OCI-LY7 (cell line): Measurements from ENCODE around the gene CD74. TPM values are rescaled to one million over a fixed set of nuclear protein-coding genes. Genes with fewer than 3 reads are reported as not detected.

ENCODE experiments used
- BruUV-seq: library from RNA; stranded (reverse); fragments of 400-500 nt; replicated peaks from 2 replicates; lab custom pipeline; 2021; lab: Mats Ljungman, UMichigan
- CTCF ChIA-PET: fragments of 300-600 bp; sonication (Branson Sonifier 250); formaldehyde crosslinking; loops from one replicate; lab custom pipeline; 2022; ENCODE audit warnings: antibody characterized with exemption; ENCODE audit not compliant: unreplicated experiment; lab: Charles Lee
- POLR2A ChIA-PET: fragments of 300-600 bp; sonication (Branson Sonifier 250); formaldehyde crosslinking; loops from one replicate; lab custom pipeline; 2022; ENCODE audit warnings: antibody characterized with exemption; lab: Charles Lee
- DNase-seq: peaks from one replicate; pipeline ENCODE4 v3.0.0-alpha.2; 2015; ENCODE audit warnings: low spot score
- H2AFZ ChIP-seq: fragments of 200-600 bp; sonication (generic), shearing (Covaris generic); 2 replicates; pipeline ENCODE4 v1.6.1; 2014; ENCODE audit warnings: mild to moderate bottlenecking, antibody characterized with exemption, low read length, moderate library complexity
- H3K27ac ChIP-seq: fragments of 200-600 bp; sonication (generic); 2 replicates; pipeline ENCODE4 v1.5.1; 2014; ENCODE audit warnings: mixed run types, low read depth, mild to moderate bottlenecking, moderate library complexity, low read length, inconsistent platforms; ENCODE audit not compliant: poor library complexity, severe bottlenecking
- H3K36me3 ChIP-seq: fragments of 200-600 bp; sonication (generic); 2 replicates; pipeline ENCODE4 v1.6.1; 2014; ENCODE audit warnings: mild to moderate bottlenecking, antibody characterized with exemption, low read length, moderate library complexity, mixed read lengths; ENCODE audit not compliant: insufficient read depth
- H3K4me1 ChIP-seq: fragments of 200-600 bp; sonication (generic); 2 replicates; pipeline ENCODE4 v1.5.1; 2014; ENCODE audit warnings: mild to moderate bottlenecking, low read length; ENCODE audit not compliant: insufficient read depth, poor library complexity, severe bottlenecking
- H3K4me2 ChIP-seq: fragments of 200-600 bp; sonication (generic); 2 replicates; pipeline ENCODE4 v1.6.1; 2014; ENCODE audit warnings: mild to moderate bottlenecking, low read length
- H3K4me3 ChIP-seq: fragments of 200-600 bp; sonication (generic); 2 replicates; pipeline ENCODE4 v1.5.1; 2014; ENCODE audit warnings: mild to moderate bottlenecking, low read depth, low read length; ENCODE audit not compliant: poor library complexity, severe bottlenecking
- H3K79me2 ChIP-seq: fragments of 200-600 bp; sonication (generic); 2 replicates; pipeline ENCODE4 v1.6.1; 2016; ENCODE audit warnings: low read depth, mild to moderate bottlenecking, low read length, moderate library complexity, mixed read lengths; ENCODE audit not compliant: insufficient read depth
- H3K9me2 ChIP-seq: fragments of 200-600 bp; sonication (generic); 2 replicates; pipeline ENCODE4 v1.6.1; 2016; ENCODE audit warnings: mild to moderate bottlenecking, low read length, mixed read lengths; ENCODE audit not compliant: insufficient read depth
- H3K9me3 ChIP-seq: fragments of 200-600 bp; sonication (generic); 2 replicates; pipeline ENCODE4 v1.6.1; 2014; ENCODE audit warnings: mild to moderate bottlenecking, mixed run types, low read length, mixed read lengths
- H4K20me1 ChIP-seq: fragments of 200-600 bp; sonication (generic); 2 replicates; pipeline ENCODE4 v1.6.1; 2014; ENCODE audit warnings: mild to moderate bottlenecking, antibody characterized with exemption, low read length, moderate library complexity, mixed read lengths; ENCODE audit not compliant: insufficient read depth
- EZH2phosphoT487 ChIP-seq: fragments of 200-600 bp; sonication (generic); IDR thresholded peaks from 2 replicates; pipeline ENCODE4 v1.6.1; 2018; ENCODE audit warnings: low read depth, borderline replicate concordance, mild to moderate bottlenecking, mixed run types, antibody characterized with exemption, low read length, moderate library complexity, mixed read lengths
- intact Hi-C: fragments of 100-400 bp; cut with micrococcal nuclease; formaldehyde crosslinking; loops from one replicate; pipeline ENCODE4 v1.10.0; 2022; ENCODE audit not compliant: unreplicated experiment
- total RNA-seq, 2 experiments: library from RNA; depleted of rRNA in 1 of 2; stranded (reverse); fragments of >200 nt in 1 of 2; shearing (Covaris generic) in 1 of 2; gene quantifications; 2 replicates each; pipeline ENCODE4 v1.2.3, GENCODE V29; 2014 to 2022
- TF ChIP-seq, protein P1 (sequence below): fragments of 200-600 bp; sonication (generic); conservative IDR thresholded peaks from 2 replicates; pipeline ENCODE4 v1.5.1; 2014; ENCODE audit warnings: mild to moderate bottlenecking, antibody characterized with exemption, low read length, moderate library complexity, mixed read lengths

The CD74 gene
- total RNA-seq, 2 experiments from 2014 or later, result 1,759 to 3,686 TPM

DNA sequence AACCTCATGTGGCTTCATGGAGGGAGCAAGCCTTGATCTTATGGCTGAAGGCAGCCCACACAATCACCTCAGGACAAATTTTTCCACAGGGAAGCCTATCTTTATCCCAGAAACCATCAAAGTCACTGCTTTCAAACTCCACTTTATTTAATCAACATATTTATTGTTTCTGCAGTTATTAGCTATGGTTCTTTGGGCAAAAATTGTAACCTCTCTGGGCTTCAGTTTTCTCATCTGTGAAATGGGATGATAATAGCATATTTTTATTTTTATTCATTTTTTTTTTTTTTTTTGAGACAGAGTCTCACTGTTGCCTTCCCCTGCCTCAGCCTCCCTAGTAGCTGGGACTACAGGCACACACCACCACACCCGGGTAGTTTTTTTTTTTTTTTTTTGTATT lies 38.9 kb upstream of the CD74 start:
- Histone ChIP-seq H3K4me2 (no peak overlapping the region), H2AFZ (no peak overlapping the region), H3K36me3 (peaks cover 28% of the 10 kb centered on the region), H3K27ac (no peak overlapping the region), H3K9me2 (no peaks in the 10 kb centered on the region), H3K9me3 (peaks cover 7% of the 10 kb centered on the region; the same call in 1 of the 2 replicates), H3K4me3 (no peak overlapping the region), H4K20me1 (peaks cover 25% of the 10 kb centered on the region), H3K4me1 (peaks cover 18% of the 10 kb centered on the region), H3K79me2 (peaks cover 30% of the 10 kb centered on the region)
- no peak for DNase-seq
- ChIA-PET POLR2A (interaction anchor here (0.6 to 1.3 kb wide), 6 partner anchors 13 to 706 kb away, joined by 3 to 5 read pairs (median 3); partner anchors contain the start of gene ANXA6), CTCF (no interaction called here)
- intact Hi-C loops, result no loop called here
- TF ChIP-seq, protein P1, sequence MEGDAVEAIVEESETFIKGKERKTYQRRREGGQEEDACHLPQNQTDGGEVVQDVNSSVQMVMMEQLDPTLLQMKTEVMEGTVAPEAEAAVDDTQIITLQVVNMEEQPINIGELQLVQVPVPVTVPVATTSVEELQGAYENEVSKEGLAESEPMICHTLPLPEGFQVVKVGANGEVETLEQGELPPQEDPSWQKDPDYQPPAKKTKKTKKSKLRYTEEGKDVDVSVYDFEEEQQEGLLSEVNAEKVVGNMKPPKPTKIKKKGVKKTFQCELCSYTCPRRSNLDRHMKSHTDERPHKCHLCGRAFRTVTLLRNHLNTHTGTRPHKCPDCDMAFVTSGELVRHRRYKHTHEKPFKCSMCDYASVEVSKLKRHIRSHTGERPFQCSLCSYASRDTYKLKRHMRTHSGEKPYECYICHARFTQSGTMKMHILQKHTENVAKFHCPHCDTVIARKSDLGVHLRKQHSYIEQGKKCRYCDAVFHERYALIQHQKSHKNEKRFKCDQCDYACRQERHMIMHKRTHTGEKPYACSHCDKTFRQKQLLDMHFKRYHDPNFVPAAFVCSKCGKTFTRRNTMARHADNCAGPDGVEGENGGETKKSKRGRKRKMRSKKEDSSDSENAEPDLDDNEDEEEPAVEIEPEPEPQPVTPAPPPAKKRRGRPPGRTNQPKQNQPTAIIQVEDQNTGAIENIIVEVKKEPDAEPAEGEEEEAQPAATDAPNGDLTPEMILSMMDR, result no peak
- TF ChIP-seq EZH2phosphoT487, result no peak
- BruUV-seq, result no TSS peak

DNA sequence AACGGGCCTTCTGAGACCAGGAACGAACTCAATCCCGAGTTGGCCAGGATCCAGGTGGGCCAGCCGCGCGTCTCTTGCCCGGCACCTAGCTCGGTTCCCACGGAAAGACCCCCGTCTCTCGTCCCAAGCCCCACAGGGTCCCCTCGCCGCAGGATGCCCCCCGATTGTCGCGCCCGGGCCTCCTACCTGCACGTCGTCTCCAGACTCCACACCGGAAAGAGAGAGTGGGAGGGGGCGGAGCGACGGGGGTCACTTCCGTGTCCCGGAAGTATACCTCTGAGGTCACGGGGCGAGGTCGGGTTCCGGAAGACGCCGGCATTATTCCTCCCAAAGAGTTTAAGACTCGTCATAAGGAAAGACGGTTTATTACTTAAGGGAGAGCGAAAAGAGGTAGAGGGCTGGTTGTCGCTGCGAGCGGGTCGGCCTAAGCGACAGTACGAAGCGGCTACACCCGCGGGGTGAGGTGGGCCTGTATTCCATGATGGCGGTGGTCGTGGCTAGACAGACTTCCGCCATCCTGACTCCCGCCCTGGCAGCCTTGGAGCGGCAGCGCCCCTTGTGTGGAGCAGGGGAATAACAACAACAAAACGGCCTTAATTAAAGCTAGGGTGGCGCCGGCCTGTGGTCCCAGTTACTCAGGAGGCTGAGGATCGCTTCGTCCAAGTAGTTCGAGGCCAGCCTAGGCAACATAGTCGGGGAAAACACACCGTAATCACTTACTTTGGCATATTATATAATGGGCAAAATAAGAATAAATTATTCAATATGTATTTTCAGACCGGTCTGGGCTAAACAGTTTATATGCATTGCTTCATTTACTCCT lies 37.0 kb upstream of the CD74 start, which contains the start of gene RPS14:
Gene RPS14, minus strand, starts transcription at position 223 of the 823 bp plus-strand sequence. CDS start 2,006 bp downstream, outside the sequence.
- Histone ChIP-seq H3K27ac (peak within 1 kb of the TSS; percentile 80), H2AFZ (peak within 1 kb of the TSS; percentile 83), H3K4me3 (peak within 1 kb of the TSS; percentile 97), H3K9me2 (no peaks in the 10 kb centered on the region), H3K4me2 (peak within 1 kb of the TSS; percentile 79), H3K36me3 (peaks cover 47% of the 10 kb centered on the region), H3K9me3 (peaks cover 7% of the 10 kb centered on the region; the same call in 1 of the 2 replicates), H3K4me1 (peaks cover 20% of the 10 kb centered on the region), H4K20me1 (peaks cover 31% of the 10 kb centered on the region), H3K79me2 (peaks cover 35% of the 10 kb centered on the region)
- DNase-seq, result peak; percentile 94
- BruUV-seq, result TSS peak; percentile 97
- intact Hi-C loops, result loop anchor here (2.0 kb wide), 2 partner anchors 93 to 251 kb away; partner anchors contain the start of genes RBM22 and TCOF1
- CTCF ChIA-PET, result interaction anchor here (0.6 to 1.6 kb wide), 4 partner anchors 11 to 619 kb away, joined by 3 to 7 read pairs (median 5); no protein-coding TSS in a partner anchor
- POLR2A ChIA-PET, result interaction anchor here (0.6 to 1.9 kb wide), 12 partner anchors 8 to 669 kb away, joined by 3 to 7 read pairs (median 4); partner anchors contain the start of gene CD74
- TF ChIP-seq EZH2phosphoT487, result no peak
- TF ChIP-seq, protein P1, result peak; percentile 92
